Heart left ventricle (tissue), 16 donors: Measurements from ENCODE around the gene CHAF1B. TPM values are rescaled to one million over a fixed set of nuclear protein-coding genes. Genes with fewer than 3 reads are reported as not detected.

Experiments
- ATAC-seq, 4 donors: fragments of 200-7000 bp; cut with Tn5 transposase; one replicate each; pipeline ENCODE4 v1.9.1; 2020 to 2022; ENCODE audit warnings: moderate library complexity in 4 of 4, mild to moderate bottlenecking in 3 of 4, moderate number of reproducible peaks in 1 of 4
- DNase-seq, 5 donors: peaks; one replicate each; pipeline ENCODE4 v3.0.0-alpha.2; 2020
- H3K27ac ChIP-seq, 12 donors: fragments of 200-600 bp; sonication (generic) in 4 of 12; one replicate each; pipeline versions ENCODE4 v1.5.0 to v1.8.0; 2016 to 2022; ENCODE audit warnings: mild to moderate bottlenecking in 2 of 12
- H3K27me3 ChIP-seq, 9 donors: fragments of 200-600 bp; sonication (generic) in 2 of 9; one replicate each; pipeline versions ENCODE4 v1.5.1 to v1.8.0; 2016 to 2022; ENCODE audit warnings: mild to moderate bottlenecking in 3 of 9
- H3K36me3 ChIP-seq, 9 donors: fragments of 200-600 bp; sonication (generic) in 2 of 9; one replicate each; pipeline versions ENCODE4 v1.5.0 to v1.8.0; 2018 to 2022; ENCODE audit warnings: mild to moderate bottlenecking in 2 of 9
- H3K4me1 ChIP-seq, 12 donors: fragments of 200-600 bp; sonication (generic) in 4 of 12; one replicate each; pipeline versions ENCODE4 v1.5.0 to v1.8.0; 2016 to 2022; ENCODE audit warnings: mild to moderate bottlenecking in 3 of 12
- H3K4me3 ChIP-seq, 12 donors: fragments of 200-600 bp; sonication (generic) in 4 of 12; one replicate each; pipeline versions ENCODE4 v1.5.0 to v1.8.0; 2017 to 2022; ENCODE audit warnings: mild to moderate bottlenecking in 9 of 12, moderate library complexity in 4 of 12
- H3K9me3 ChIP-seq, 12 donors: fragments of 200-600 bp; sonication (generic) in 4 of 12; one replicate each; pipeline versions ENCODE4 v1.5.0 to v1.8.0; 2016 to 2022; ENCODE audit warnings: mild to moderate bottlenecking in 1 of 12
- CTCF ChIP-seq, 12 donors: fragments of 200-600 bp; sonication (generic) in 4 of 12; IDR thresholded peaks; one replicate each; pipeline versions ENCODE4 v1.5.0 to v1.8.0; 2018 to 2022; ENCODE audit warnings: antibody characterized with exemption in 12 of 12, mild to moderate bottlenecking in 5 of 12
- POLR2A ChIP-seq, 2 donors: fragments of 450-650 bp; IDR thresholded peaks; one replicate each; pipeline ENCODE4 v1.6.1; 2017; ENCODE audit warnings: antibody characterized with exemption in 2 of 2, mild to moderate bottlenecking in 2 of 2, moderate library complexity in 2 of 2
- WGBS, 4 donors: extraction: QIAGEN DNeasy Blood & Tissue Kit in 2 of 4; methylation state at CpG; one replicate each; pipeline versions ENCODE4 v1.1.5 to v1.1.7; 2013 to 2018; 5-methylcytosine and 5-hydroxymethylcytosine counted together
- intact Hi-C, 10 donors: fragments of 100-400 bp; cut with DNase I; formaldehyde crosslinking; loops; one replicate each; pipeline versions ENCODE4 v1.11.1 to v1.14.2; 2022
- polyA plus RNA-seq, 2 donors: library from polyadenylated mRNA; stranded (reverse); fragments of 200-250 nt; gene quantifications; one replicate each; pipeline ENCODE4 v1.2.3, GENCODE V29; 2013
- total RNA-seq, 9 donors: library from RNA; depleted of rRNA in 2 of 9; stranded (reverse); fragments of >200 nt in 2 of 9; fragmentation: NEBNext Ultra II Directional in 3 of 9; extraction: Animal tissue kit (Norgen Biotek cat#: 25700) in 3 of 9; gene quantifications; one replicate each; pipeline versions ENCODE4 v1.1.0 to v1.2.4, GENCODE V29; 2016 to 2023
- donor health status: ischemic (EF 13 %, LVEDD 7.1; RV severe dilation, severe dysfunction).
- donor health status: healthy with polysubstance abuse.
- donor health status: DM: no; HTN: yes; CAD: no.
- donor health status: DM: no; HTN: no; CAD: no.
- donor health status: ischemic (EF 25% LVEDD 6.9; RV normal size, moderate dysfunction).
- donor health status: ischemic (EF 25% LVEDD 5.7; RV mildly dilated, moderate dysfunction).
- donor health status: healthy.
- donor health status: DM: yes; HTN: yes; CAD: no.
- donor health status: ischemic (EF 35%, LVEDD 5.7; RV mildly dilated, moderate dysfunction).
- donor health status: nonischemic (EF 11% LVEDD 7.7; RV severe dilation, severe dysfunction).
- donor health status: DM: yes; HTN: yes; CAD: no.
- donor health status: PGD.
- donor health status: ischemic (EF 29% LVEDD 5.4; RV normal size, mild dysfunction).
- donor health status: nonischemic (EF 23%, LVEDD 6.1; RV moderate dilation, normal function).

The CHAF1B gene
- total and polyA plus RNA-seq, 11 donors = 0.12 to 1.9 (median 0.54) TPM

- WGBS, 4 donors = 48 to 52% (median 50%) methylated on average over 13 to 14 of the region's 14 CpGs
- no peaks in the 10 kb centered on the region for H3K9me3 ChIP-seq
- H3K4me1 ChIP-seq = peaks cover 0 to 16% (median 0%) of the 10 kb centered on the region in 12 donors
- no peaks in the 10 kb centered on the region for H3K36me3 ChIP-seq
- DNase-seq (no peak), ATAC-seq (no peak)
- H3K27me3 ChIP-seq = peaks cover 0 to 9% (median 0%) of the 10 kb centered on the region in 9 donors
- TF ChIP-seq POLR2A (IDR thresholded peaks at IDR 0.05) (no peak), CTCF (IDR thresholded peaks at IDR 0.05) (no peak)
- H3K27ac ChIP-seq = no peak overlapping the region
- intact Hi-C loops = loop anchor here in 1 of 10 donors (5.0 kb wide), 1 partner anchor 50 kb away; no protein-coding TSS in a partner anchor
- no peak overlapping the region for H3K4me3 ChIP-seq
Observed at GRCh38 chr21:36461918-36462486, 76.8 kb downstream of the CHAF1B start.

GRCh38 chr21:36463204-36463603 lies 78.0 kb downstream of the CHAF1B start:
- no peak for TF ChIP-seq POLR2A (IDR thresholded peaks at IDR 0.05)
- TF ChIP-seq CTCF (IDR thresholded peaks at IDR 0.05) = no peak
- DNase-seq (no peak), ATAC-seq (no peak)
- intact Hi-C loops = loop anchor here in 1 of 10 donors (5.0 kb wide), 1 partner anchor 49 kb away; no protein-coding TSS in a partner anchor
- H3K27ac ChIP-seq = no peak overlapping the region
- H3K4me3 ChIP-seq = no peak overlapping the region
- H3K9me3 ChIP-seq = no peaks in the 10 kb centered on the region
- H3K27me3 ChIP-seq = peaks cover 0 to 9% (median 0%) of the 10 kb centered on the region in 9 donors
- peaks cover 0 to 16% (median 0%) of the 10 kb centered on the region in 12 donors for H3K4me1 ChIP-seq
- no peaks in the 10 kb centered on the region for H3K36me3 ChIP-seq
- 89 to 92% (median 92%) methylated on average over 9 to 10 of the region's 10 CpGs for WGBS, 4 donors

GRCh38 chr21:36463991-36464390 lies 78.8 kb downstream of the CHAF1B start:
- WGBS, 4 donors = 70 to 74% (median 73%) methylated on average over 10 of the region's 10 CpGs
- no peak for DNase-seq
- Histone ChIP-seq H3K9me3 (no peaks in the 10 kb centered on the region), H3K27ac (no peak overlapping the region), H3K27me3 (peaks cover 0 to 9% (median 0%) of the 10 kb centered on the region in 9 donors), H3K36me3 (no peaks in the 10 kb centered on the region), H3K4me1 (peaks cover 0 to 16% (median 0%) of the 10 kb centered on the region in 12 donors), H3K4me3 (no peak overlapping the region)
- TF ChIP-seq CTCF (IDR thresholded peaks at IDR 0.05) (no peak), POLR2A (IDR thresholded peaks at IDR 0.05) (no peak)
- intact Hi-C loops = loop anchor here in 1 of 10 donors (5.0 kb wide), 1 partner anchor 48 kb away; no protein-coding TSS in a partner anchor
- ATAC-seq = no peak

GRCh38 chr21:36464590-36464989 lies 79.4 kb downstream of the CHAF1B start:
- intact Hi-C loops = loop anchor here in 1 of 10 donors (5.0 kb wide), 1 partner anchor 48 kb away; no protein-coding TSS in a partner anchor
- Histone ChIP-seq H3K4me1 (peaks cover 0 to 16% (median 0%) of the 10 kb centered on the region in 12 donors), H3K9me3 (no peaks in the 10 kb centered on the region), H3K4me3 (no peak overlapping the region), H3K27ac (no peak overlapping the region), H3K27me3 (peaks cover 0 to 9% (median 0%) of the 10 kb centered on the region in 9 donors), H3K36me3 (no peaks in the 10 kb centered on the region)
- TF ChIP-seq CTCF (IDR thresholded peaks at IDR 0.05) = no peak
- TF ChIP-seq POLR2A (IDR thresholded peaks at IDR 0.05) = no peak
- ATAC-seq (no peak), DNase-seq (no peak)
- 78 to 91% (median 86%) methylated on average over 3 of the region's 3 CpGs for WGBS, 4 donors
